Hepatocyte (in vitro differentiated cells): ENCODE results near the gene RBM5. TPM values are rescaled to one million over a fixed set of nuclear protein-coding genes. Genes with fewer than 3 reads are reported as not detected.
A peak's percentile ranks its signal among the peaks of the same experiment; 100 is the strongest.

ENCODE experiments used
- DNase-seq: peaks from one replicate; pipeline ENCODE4 v3.0.0-alpha.2; 2016; ENCODE audit warnings: low spot score
- H2AFZ ChIP-seq: fragments of 200-600 bp; sonication (generic); 2 replicates; pipeline ENCODE4 v1.6.0; 2016; ENCODE audit warnings: antibody characterized with exemption, mild to moderate bottlenecking
- H3K27ac ChIP-seq: fragments of 200-600 bp; sonication (generic); 2 replicates; pipeline ENCODE4 v1.5.1; 2016; ENCODE audit warnings: mild to moderate bottlenecking
- H3K27me3 ChIP-seq: fragments of 200-600 bp; sonication (generic); 2 replicates; pipeline ENCODE4 v1.6.1; 2016
- H3K36me3 ChIP-seq: fragments of 200-600 bp; sonication (generic); replicated peaks from 2 replicates; pipeline ENCODE4 v1.5.1; 2016; ENCODE audit warnings: low read depth; ENCODE audit not compliant: insufficient read depth
- H3K4me1 ChIP-seq: fragments of 200-600 bp; sonication (generic); 2 replicates; pipeline ENCODE4 v1.5.1; 2016; ENCODE audit warnings: mild to moderate bottlenecking, moderate library complexity; ENCODE audit not compliant: insufficient read depth
- H3K4me2 ChIP-seq: fragments of 200-600 bp; sonication (generic); 2 replicates; pipeline ENCODE4 v1.6.0; 2016
- H3K4me3 ChIP-seq: fragments of 200-600 bp; sonication (generic); 2 replicates; pipeline ENCODE4 v1.5.1; 2016; ENCODE audit warnings: mild to moderate bottlenecking
- H3K79me2 ChIP-seq: fragments of 200-600 bp; sonication (generic); 2 replicates; pipeline ENCODE4 v1.6.0; 2017; ENCODE audit warnings: mild to moderate bottlenecking
- H3K9me2 ChIP-seq: fragments of 200-600 bp; sonication (generic); replicated peaks from 2 replicates; pipeline ENCODE4 v1.6.0; 2017; ENCODE audit warnings: mild to moderate bottlenecking; ENCODE audit not compliant: insufficient read depth
- H3K9me3 ChIP-seq: fragments of 200-600 bp; sonication (generic); 2 replicates; pipeline ENCODE4 v1.5.1; 2016; ENCODE audit warnings: low read depth, mild to moderate bottlenecking
- H4K20me1 ChIP-seq: fragments of 200-600 bp; sonication (generic); 2 replicates; pipeline ENCODE4 v1.6.0; 2016; ENCODE audit warnings: mild to moderate bottlenecking; ENCODE audit not compliant: insufficient read depth, poor library complexity, severe bottlenecking
- CTCF ChIP-seq: fragments of 200-600 bp; sonication (generic); IDR thresholded peaks from 2 replicates; pipeline ENCODE4 v1.5.1; 2016; ENCODE audit warnings: antibody characterized with exemption, mild to moderate bottlenecking; ENCODE audit not compliant: poor library complexity
- EZH2 ChIP-seq: fragments of 200-600 bp; sonication (generic); IDR thresholded peaks from 2 replicates; pipeline ENCODE4 v1.6.1; 2016; ENCODE audit warnings: antibody characterized with exemption, mild to moderate bottlenecking, borderline replicate concordance
- EZH2phosphoT487 ChIP-seq: fragments of 200-600 bp; sonication (generic); IDR thresholded peaks from one replicate; pipeline ENCODE4 v1.6.1; 2018; ENCODE audit warnings: antibody characterized with exemption, mild to moderate bottlenecking, low read depth, moderate library complexity; ENCODE audit not compliant: unreplicated experiment, severe bottlenecking
- WGBS: methylation state at CpG from one replicate; pipeline ENCODE4 v1.1.6; 2016; ENCODE audit warnings: low lambda C conversion rate; ENCODE audit errors: missing lambda C conversion rate; 5-methylcytosine and 5-hydroxymethylcytosine counted together
- polyA plus RNA-seq: library from polyadenylated mRNA; unstranded; fragments of >200 nt; fragmentation: Nextera tagmentation; extraction: Ambion mirVana; gene quantifications from 2 replicates; pipeline ENCODE4 v1.2.1, GENCODE V29; 2016
- total RNA-seq: library from RNA; depleted of rRNA; stranded (reverse); fragments of >200 nt; gene quantifications from 2 replicates; pipeline ENCODE4 v1.2.3, GENCODE V29; 2014

Gene RBM5
- total and polyA plus RNA-seq, 2 experiments from 2014 or later, result 64.3 to 147 TPM

- Histone ChIP-seq H3K4me1 (peaks cover 48% of the 10 kb centered on the region), H4K20me1 (peaks cover 8% of the 10 kb centered on the region), H3K36me3 (no peaks in the 10 kb centered on the region), H3K9me3 (no peaks in the 10 kb centered on the region), H3K4me2 (peak within 1 kb of the TSS; percentile 97), H3K27ac (no peak within 1 kb of the TSS), H3K9me2 (no peaks in the 10 kb centered on the region), H3K79me2 (peaks cover 29% of the 10 kb centered on the region), H3K4me3 (peak within 1 kb of the TSS; percentile 52), H3K27me3 (peaks cover 37% of the 10 kb centered on the region), H2AFZ (no peak within 1 kb of the TSS)
- peak; percentile 7 for TF ChIP-seq CTCF
- no peak for TF ChIP-seq EZH2phosphoT487
- under 1% methylated on average over 40 of the region's 98 CpGs for WGBS
- DNase-seq, result peak; percentile 87
These were observed 66.2 kb downstream of the RBM5 start, which contains the start of gene SEMA3F for GRCh38 chr3:50154840-50155490. TSS of gene SEMA3F (plus strand) at chr3:50155324. CDS start at chr3:50159623, 4,299 bp downstream.

GRCh38 chr3:50155491-50155878 lies 66.8 kb downstream of the RBM5 start:
- Histone ChIP-seq H3K4me2 (peak overlapping the region; percentile 97), H3K79me2 (peaks cover 29% of the 10 kb centered on the region), H3K27me3 (peaks cover 39% of the 10 kb centered on the region), H3K36me3 (no peaks in the 10 kb centered on the region), H4K20me1 (peaks cover 8% of the 10 kb centered on the region), H2AFZ (no peak overlapping the region), H3K4me1 (peaks cover 43% of the 10 kb centered on the region), H3K27ac (no peak overlapping the region), H3K4me3 (peak overlapping the region; percentile 52), H3K9me2 (no peaks in the 10 kb centered on the region), H3K9me3 (no peaks in the 10 kb centered on the region)
- 3% methylated on average over 33 of the region's 37 CpGs for WGBS
- no peak for DNase-seq
- TF ChIP-seq CTCF (no peak), EZH2phosphoT487 (no peak), EZH2 (no peak)

- no peak overlapping the region for H2AFZ ChIP-seq
- 8% methylated on average over 13 of the region's 13 CpGs for WGBS
- H3K4me2 ChIP-seq, result peak overlapping the region; percentile 97
- peaks cover 29% of the 10 kb centered on the region for H3K79me2 ChIP-seq
- H3K27ac ChIP-seq, result no peak overlapping the region
- no peaks in the 10 kb centered on the region for H3K9me2 ChIP-seq
- H3K4me3 ChIP-seq, result peak overlapping the region; percentile 52
- no peaks in the 10 kb centered on the region for H3K36me3 ChIP-seq
- H4K20me1 ChIP-seq, result peaks cover 8% of the 10 kb centered on the region
- H3K4me1 ChIP-seq, result peaks cover 39% of the 10 kb centered on the region
- H3K27me3 ChIP-seq, result peaks cover 39% of the 10 kb centered on the region
- no peak for DNase-seq
- TF ChIP-seq EZH2phosphoT487 (no peak), EZH2 (peak; percentile 54)
- H3K9me3 ChIP-seq, result no peaks in the 10 kb centered on the region
These were observed 67.2 kb downstream of the RBM5 start for GRCh38 chr3:50155891-50156290.
